GM21576 (cell line): Measurements from ENCODE around the gene NPAS3.

Experiments used
- ATAC-seq: cut with Tn5 transposase; IDR thresholded peaks from one replicate; pipeline ENCODE4 v1.9.1; 2021; ENCODE audit warnings: mild to moderate bottlenecking, moderate library complexity; ENCODE audit not compliant: unreplicated experiment

The NPAS3 gene

GRCh38 chr14:33691907-33692306 is 753.2 kb downstream of the NPAS3 start:
- no peak for ATAC-seq

DNA sequence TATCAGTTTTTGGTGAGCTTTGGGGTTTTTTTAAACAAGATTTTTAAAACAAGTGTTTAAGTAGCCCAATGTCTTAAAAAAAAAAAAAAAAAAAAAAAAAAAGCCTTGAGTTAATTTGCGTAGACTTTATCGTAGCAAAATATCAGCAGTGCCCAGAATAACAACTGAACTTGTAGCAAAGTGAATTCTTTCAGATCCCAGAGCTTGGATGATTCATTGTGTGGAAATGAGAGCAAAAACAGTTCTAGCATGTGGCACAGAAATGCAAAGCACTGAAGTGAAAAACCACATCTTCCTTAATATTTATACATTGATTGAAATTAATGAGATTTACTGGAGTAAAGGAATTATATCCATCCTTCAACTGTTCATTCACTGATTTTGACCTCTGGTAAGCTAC is 754.1 kb downstream of the NPAS3 start:
- no peak for ATAC-seq

- ATAC-seq, result no peak
These were observed 754.6 kb downstream of the NPAS3 start for GRCh38 chr14:33693237-33693636.

DNA sequence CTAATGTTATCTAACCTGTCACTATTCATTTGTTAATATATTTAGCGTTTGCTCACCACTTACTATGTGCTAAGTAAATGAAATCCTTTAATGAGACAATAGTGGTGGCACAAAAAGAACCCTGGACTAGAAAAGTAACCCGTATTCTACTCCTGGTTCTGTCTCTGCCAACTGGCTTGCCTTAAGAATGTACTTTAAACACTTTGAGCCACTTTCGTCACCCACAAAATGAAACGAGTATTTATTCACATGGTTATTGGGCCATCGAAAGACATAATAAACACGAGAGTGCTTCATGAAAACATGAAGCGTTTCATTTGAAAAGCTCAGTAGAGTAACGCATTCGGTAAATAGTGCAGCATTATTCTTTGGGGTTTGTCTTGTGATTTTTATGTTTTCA is 757.5 kb downstream of the NPAS3 start:
- ATAC-seq, result no peak

DNA sequence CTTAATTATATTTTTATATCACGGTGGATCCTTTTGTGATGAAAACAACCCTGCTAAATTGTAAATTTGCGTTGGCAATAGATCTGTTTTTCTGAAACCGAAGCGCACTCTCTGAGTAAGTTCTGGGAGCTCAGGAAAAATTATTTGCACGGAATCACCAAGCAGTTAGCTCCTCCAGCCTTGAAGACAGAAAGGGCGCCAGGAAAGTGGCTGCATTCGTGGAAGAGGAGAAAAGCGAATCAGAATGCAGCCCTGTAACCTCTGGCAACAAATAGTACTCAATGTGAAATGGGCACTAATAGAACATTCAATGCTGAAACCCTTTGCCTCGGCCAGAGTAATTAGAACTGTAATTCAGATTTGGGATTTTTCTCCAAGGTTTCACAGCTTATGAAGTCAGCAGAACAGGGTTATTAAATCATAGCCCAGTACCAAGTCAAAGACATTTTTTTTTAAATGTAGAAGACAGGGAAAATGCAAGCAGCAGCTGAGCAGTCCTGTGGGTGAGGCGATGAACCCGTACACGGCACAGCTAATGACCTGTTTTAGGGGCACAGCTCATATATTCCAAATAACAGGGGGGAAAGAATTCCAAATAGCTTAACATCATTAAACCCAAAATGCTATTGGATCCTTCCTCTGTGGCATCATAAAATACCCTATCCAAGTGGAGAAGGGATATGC is 760.8 kb downstream of the NPAS3 start:
- ATAC-seq, result no peak

GRCh38 chr14:33700052-33700451 is 761.4 kb downstream of the NPAS3 start:
- ATAC-seq, result no peak

DNA sequence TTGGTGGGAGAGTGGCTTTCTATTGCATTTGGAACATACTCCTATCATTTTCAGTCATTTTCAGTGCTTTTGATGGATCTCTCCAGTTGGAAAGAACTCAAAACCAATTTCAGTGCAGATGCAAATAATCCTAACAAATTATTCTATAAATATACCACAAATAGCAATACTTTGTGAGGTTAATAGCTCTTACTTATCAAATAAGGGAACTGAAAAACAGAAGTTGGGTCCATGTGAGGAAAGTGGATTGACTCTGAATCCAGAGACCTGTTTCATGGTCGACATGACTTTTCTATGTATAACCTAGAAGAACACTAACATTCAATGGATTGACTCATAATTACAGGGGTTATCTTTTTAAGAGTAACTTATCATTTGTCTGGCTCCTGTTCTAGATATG is 763.6 kb downstream of the NPAS3 start:
- ATAC-seq, result no peak

- ATAC-seq, result no peak
These were observed 765.8 kb downstream of the NPAS3 start for GRCh38 chr14:33704481-33704880.

GRCh38 chr14:33705490-33705889 is 766.8 kb downstream of the NPAS3 start:
- no peak for ATAC-seq

DNA sequence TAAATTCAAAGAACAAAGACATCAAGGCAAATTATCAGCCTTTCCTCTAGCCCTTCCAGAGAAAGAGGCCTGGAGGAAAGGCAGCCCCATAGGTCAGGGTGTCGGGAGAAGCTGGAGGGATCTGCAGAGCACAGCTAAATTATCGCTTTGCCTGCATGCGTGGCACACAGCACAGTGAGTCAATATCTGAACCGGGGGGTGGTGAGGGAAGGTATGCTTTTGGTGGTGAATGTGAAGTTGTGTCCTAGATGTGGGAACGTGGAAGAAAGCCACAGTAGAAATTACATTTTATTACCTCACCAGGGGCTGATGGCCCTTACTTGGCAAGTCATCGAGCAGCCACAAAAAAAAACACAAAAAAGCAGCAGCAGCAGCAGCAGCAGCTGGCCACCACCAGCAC is 769.0 kb downstream of the NPAS3 start:
- no peak for ATAC-seq

DNA sequence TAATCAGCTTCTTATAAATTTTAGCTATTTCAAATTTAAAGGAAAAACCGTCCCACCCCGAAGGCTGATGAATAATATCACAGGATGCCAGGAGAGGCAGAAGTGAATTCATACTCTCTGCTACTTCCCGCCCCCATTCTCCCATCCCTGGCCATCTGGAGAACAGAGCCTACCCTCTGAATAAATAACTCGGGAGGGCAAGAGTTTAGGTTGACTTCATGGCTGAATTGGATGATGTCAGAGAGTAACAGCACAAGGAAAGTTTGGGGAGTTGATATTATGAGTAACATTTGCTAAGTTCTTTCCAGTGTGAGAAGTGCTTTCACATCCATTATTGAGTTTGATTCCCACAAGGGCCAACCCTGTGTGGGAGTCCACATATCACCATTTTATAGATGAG is 770.6 kb downstream of the NPAS3 start:
- ATAC-seq, result no peak

- no peak for ATAC-seq
These were observed 771.0 kb downstream of the NPAS3 start for GRCh38 chr14:33709711-33710110.

- no peak for ATAC-seq
These were observed 771.6 kb downstream of the NPAS3 start for GRCh38 chr14:33710273-33710672.

DNA sequence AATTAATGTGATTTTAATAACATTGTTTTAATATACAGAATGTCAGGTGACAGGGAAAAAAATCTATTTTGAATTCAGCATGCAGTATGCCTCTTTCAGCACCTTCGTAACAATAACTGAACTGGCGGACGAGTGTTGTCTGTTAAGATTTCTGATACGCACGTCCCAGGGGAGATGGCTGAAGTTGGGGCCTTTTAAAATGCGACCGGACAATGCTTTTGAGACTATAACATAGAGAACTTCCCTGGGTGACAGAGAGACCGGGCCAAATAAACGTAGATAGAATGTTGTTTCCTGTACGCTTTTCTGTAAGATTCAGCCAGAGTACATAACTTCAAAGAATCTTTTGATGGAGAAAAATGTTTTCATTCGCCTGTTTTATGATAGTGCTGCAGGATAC is 772.5 kb downstream of the NPAS3 start:
- ATAC-seq, result no peak

- no peak for ATAC-seq
These were observed 773.1 kb downstream of the NPAS3 start for GRCh38 chr14:33711811-33712216.

GRCh38 chr14:33714527-33715226 is 776.0 kb downstream of the NPAS3 start:
- ATAC-seq, result no peak

GRCh38 chr14:33715227-33715528 is 776.5 kb downstream of the NPAS3 start:
- no peak for ATAC-seq

DNA sequence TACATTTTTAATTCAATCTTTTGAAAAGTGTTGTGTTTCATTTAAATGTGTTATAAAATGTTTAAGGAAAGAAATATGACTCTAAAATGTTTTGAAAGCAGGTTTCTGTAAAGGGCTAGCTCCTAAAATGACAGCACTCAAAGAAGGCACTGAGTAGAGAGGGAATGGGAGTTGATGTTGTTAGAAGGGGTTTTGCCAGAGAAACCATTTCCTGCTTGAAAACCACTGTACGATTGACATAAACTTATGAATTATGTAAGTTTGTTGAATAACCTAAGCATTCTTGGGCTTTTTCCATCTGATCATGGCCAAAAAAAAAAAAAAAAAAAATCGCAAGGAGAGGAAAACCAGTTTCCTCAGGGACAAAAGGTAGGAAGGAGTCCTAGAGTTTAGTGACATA is 778.2 kb downstream of the NPAS3 start:
- ATAC-seq, result no peak

DNA sequence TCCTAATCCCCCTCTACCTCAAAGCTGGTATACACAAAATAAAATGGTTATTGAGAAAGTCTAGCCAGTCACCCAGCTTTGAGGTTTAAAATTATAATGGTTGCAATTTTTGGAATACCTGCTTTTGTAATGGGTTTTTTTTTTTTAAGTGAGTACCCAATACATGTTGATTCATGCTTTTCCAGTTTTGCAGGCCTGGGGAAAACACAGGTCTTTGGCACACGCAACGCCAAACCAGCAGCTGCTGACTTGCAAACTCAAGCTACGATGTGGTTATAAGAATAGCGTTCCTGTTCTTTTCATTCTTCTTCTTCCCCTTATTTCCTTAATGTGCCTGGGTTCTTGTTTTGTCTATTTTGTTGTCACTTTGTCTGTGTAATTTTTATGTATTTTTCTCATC is 779.2 kb downstream of the NPAS3 start:
- ATAC-seq, result no peak

DNA sequence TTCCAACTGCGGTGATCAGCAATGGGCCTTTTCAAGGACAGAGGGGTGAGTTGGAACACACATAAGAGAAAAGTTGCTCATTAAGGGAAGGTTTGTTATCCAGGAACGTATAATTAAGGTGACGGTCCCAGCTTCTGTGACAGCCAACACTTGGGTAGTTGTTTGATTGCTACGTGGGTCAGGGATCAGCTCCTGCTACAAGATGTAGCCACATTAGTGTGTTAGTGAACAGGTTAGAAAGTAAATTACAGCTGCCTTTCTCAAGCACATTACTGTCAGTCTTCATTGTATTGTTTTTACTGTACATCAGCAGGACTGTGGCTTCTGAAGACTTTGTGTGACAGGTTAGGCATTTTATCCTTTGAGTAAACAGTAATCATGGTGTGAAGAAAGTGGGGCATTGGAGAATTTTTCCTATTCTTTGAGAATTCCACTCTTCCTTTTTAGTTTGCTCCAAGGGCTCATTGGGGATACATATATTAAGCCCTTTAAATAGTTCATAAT is 781.7 kb downstream of the NPAS3 start:
- no peak for ATAC-seq

DNA sequence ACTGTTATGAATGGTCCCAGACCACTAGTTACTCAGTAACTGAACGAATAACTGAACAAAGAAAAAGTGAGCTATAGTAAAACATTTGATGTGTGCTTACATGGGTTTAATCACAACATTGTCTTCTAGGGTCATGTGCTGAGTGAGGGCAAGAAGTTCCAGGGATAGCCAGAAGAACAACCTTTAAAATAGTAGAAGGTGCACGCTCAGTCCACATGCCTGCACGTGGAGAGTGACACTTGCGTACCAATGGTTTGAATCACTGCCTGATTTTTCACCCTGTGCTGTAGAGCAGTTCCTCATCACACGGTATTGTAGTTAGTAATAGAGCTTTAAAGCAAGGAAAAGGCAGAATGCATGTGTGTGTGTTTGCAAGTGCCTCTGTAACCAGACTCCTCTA is 788.0 kb downstream of the NPAS3 start:
- no peak for ATAC-seq

GRCh38 chr14:33727606-33728005 is 788.9 kb downstream of the NPAS3 start:
- no peak for ATAC-seq

- ATAC-seq, result no peak
These were observed 789.4 kb downstream of the NPAS3 start for GRCh38 chr14:33728010-33728498.
